ENCODE data around the gene FOS. TPM values are rescaled to one million over a fixed set of nuclear protein-coding genes. Genes with fewer than 3 reads are reported as not detected.
A peak's percentile ranks its signal among the peaks of the same experiment; 100 is the strongest.

Gene FOS
- total and polyA plus RNA-seq, 2 of the 4 experiments (the other 2 are of a cell fraction), result 53.6 to 171 TPM

DNA sequence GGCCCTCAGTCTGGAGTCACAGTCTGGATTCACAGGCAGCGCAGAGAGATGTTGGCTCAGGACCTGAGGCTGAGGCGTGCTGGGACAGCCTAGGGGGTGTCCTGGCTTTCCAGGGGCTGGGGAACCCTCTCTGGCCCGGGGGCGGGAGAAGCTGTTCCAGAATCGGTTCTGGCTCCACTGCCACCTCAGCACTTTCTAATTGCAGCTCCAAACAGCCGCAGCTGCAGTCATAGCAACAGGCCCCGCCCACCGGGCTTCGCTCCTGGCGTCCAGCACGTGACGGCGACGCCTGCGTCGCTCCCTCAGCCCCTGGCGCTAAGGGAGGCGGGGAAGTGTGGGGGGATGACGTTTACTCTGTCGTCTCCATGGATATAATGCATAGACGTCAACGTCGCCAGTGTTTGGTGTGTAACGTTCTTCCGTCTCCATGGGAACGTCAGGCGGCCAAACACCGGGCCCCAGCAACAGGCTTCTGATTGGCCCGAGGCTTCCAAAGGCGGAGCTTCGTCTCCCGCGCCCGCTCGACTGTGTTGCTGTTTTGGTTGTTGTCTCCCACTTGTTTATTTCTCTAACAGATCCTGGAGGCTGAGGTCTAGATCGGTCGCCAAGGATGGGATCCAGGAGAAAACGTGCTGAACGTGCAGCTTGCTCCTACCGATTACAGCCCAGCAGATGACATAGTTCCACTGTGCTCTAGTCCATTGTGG lies 19.7 kb upstream of the FOS start:
- TF ChIP-seq MAFK (IDR thresholded peaks at IDR 0.05; ENCODE audit: low read depth, low read length) (peak; percentile 99), BHLHE40 (IDR thresholded peaks at IDR 0.05; ENCODE audit: low read depth, low read length) (peak; percentile 98), CHD1 (IDR thresholded peaks at IDR 0.05; ENCODE audit: low read depth, low read length) (no peak; the same call in 1 of the 2 replicates), POLR2A (IDR thresholded peaks at IDR 0.05; ENCODE audit: low read depth, low read length) (peak; percentile 71; the same call in 1 of the 2 replicates), SMC3 (IDR thresholded peaks at IDR 0.05; ENCODE audit: low read depth, low read length) (peak; percentile 23; the same call in 1 of the 2 replicates), CEBPB (IDR thresholded peaks at IDR 0.05; ENCODE audit: low read depth, low read length) (no peak), NFE2L2 (IDR thresholded peaks at IDR 0.05; ENCODE audit: low read depth, low read length) (0 out of 2 replicates have a peak, but pooled peaks have one; percentile 30), MAZ (IDR thresholded peaks at IDR 0.05; ENCODE audit: borderline replicate concordance, low read depth, low read length) (peak; percentile 79), FOS (IDR thresholded peaks at IDR 0.05; ENCODE audit: low read depth, low read length) (peak; percentile 65), RFX5 (IDR thresholded peaks at IDR 0.05; ENCODE audit: low read depth, low read length) (peak; percentile 96)
- TF ChIP-seq, protein P1, sequence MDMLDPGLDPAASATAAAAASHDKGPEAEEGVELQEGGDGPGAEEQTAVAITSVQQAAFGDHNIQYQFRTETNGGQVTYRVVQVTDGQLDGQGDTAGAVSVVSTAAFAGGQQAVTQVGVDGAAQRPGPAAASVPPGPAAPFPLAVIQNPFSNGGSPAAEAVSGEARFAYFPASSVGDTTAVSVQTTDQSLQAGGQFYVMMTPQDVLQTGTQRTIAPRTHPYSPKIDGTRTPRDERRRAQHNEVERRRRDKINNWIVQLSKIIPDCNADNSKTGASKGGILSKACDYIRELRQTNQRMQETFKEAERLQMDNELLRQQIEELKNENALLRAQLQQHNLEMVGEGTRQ (IDR thresholded peaks at IDR 0.05; ENCODE audit: low read depth, low read length), result peak; percentile 100
- TF ChIP-seq, protein P2, sequence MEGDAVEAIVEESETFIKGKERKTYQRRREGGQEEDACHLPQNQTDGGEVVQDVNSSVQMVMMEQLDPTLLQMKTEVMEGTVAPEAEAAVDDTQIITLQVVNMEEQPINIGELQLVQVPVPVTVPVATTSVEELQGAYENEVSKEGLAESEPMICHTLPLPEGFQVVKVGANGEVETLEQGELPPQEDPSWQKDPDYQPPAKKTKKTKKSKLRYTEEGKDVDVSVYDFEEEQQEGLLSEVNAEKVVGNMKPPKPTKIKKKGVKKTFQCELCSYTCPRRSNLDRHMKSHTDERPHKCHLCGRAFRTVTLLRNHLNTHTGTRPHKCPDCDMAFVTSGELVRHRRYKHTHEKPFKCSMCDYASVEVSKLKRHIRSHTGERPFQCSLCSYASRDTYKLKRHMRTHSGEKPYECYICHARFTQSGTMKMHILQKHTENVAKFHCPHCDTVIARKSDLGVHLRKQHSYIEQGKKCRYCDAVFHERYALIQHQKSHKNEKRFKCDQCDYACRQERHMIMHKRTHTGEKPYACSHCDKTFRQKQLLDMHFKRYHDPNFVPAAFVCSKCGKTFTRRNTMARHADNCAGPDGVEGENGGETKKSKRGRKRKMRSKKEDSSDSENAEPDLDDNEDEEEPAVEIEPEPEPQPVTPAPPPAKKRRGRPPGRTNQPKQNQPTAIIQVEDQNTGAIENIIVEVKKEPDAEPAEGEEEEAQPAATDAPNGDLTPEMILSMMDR (conservative IDR thresholded peaks at IDR 0.05; ENCODE audit: low read depth, low read length), result no peak
- H3K18ac ChIP-seq (ENCODE audit: low read depth, low read length), result peak overlapping the region; percentile 75
- H4K20me1 ChIP-seq (ENCODE audit: insufficient read depth, low read length), result no peaks in the 10 kb centered on the region
- peak overlapping the region; percentile 94 for H3K4ac ChIP-seq (ENCODE audit: low read depth, low read length)
- H3K9me3 ChIP-seq (ENCODE audit: control insufficient read depth, insufficient read depth, low read length), result no peaks in the 10 kb centered on the region
- DNase-seq (peak; percentile 100), ATAC-seq (ENCODE audit: low read depth) (peak; percentile 99)
- H4K91ac ChIP-seq (ENCODE audit: insufficient read depth, low read depth, low read length), result peak overlapping the region; percentile 73
- peak overlapping the region; percentile 21 to 89; a peak in 3 of 4 replicates for H4K8ac ChIP-seq (ENCODE audit: low read depth in 2 of 2, low read length in 2 of 2)
- 0% methylated on average over 5 of the region's 40 CpGs; no CpG with 5 or more reads in 1 of the 2 experiments for WGBS, 2 experiments (ENCODE audit: extremely low coverage in 2 of 2, insufficient read length in 1 of 2)
- H2AK9ac ChIP-seq (replicated peaks; ENCODE audit: low read depth, low read length, poor library complexity), result peak overlapping the region; percentile 92
- H3K27ac ChIP-seq (ENCODE audit: insufficient read depth, low read length), result peak overlapping the region; percentile 82
- peak overlapping the region; percentile 93; the same call in 1 of the 2 replicates for H3K23ac ChIP-seq (ENCODE audit: low read depth, low read length)
- H3K4me2 ChIP-seq (ENCODE audit: low read depth, low read length), result peak overlapping the region; percentile 94
- peak overlapping the region; percentile 95 for H2AFZ ChIP-seq (replicated peaks; ENCODE audit: low read length, poor library complexity)
- intact Hi-C loops (cut with micrococcal nuclease) (loop anchor here (1.0 to 2.0 kb wide), 3 partner anchors 18 to 83 kb away; partner anchors contain the start of gene TMED10), dilution Hi-C loops (cut with HindIII; ENCODE audit: low sequenced_read_pairs, unreplicated experiment) (no loop called here), in situ Hi-C loops (cut with MboI; ENCODE audit: low sequenced_read_pairs) (no loop called here)
- H4K5ac ChIP-seq (ENCODE audit: low read depth, low read length), result peak overlapping the region; percentile 43
- peak overlapping the region; percentile 87 for H2BK5ac ChIP-seq (ENCODE audit: low read depth, low read length, poor library complexity, severe bottlenecking)
- H3K79me1 ChIP-seq (ENCODE audit: low read depth in 1 of 2, low read length in 2 of 2), result peaks cover 0 to 5% of the 10 kb centered on the region in 2 experiments; a peak in 1 of 4 replicates
- H3K4me1 ChIP-seq (ENCODE audit: control insufficient read depth, insufficient read depth, low read length), result peaks cover 8% of the 10 kb centered on the region
- ChIA-PET CTCF (interaction anchor here (0.6 kb wide), 2 partner anchors 26 to 84 kb away, joined by 3 to 4 read pairs; no protein-coding TSS in a partner anchor), POLR2A (ENCODE audit: unreplicated experiment) (interaction anchor here (0.6 kb wide), 1 partner anchor 17 kb away, joined by 5 read pairs; no protein-coding TSS in a partner anchor)
- peak overlapping the region; percentile 54 for H3K56ac ChIP-seq (ENCODE audit: extremely low read depth, insufficient read depth, low read length)
- H2AK5ac ChIP-seq (ENCODE audit: low read depth, low read length), result peak overlapping the region; percentile 68
- no peaks in the 10 kb centered on the region for H3K36me3 ChIP-seq (ENCODE audit: control insufficient read depth, insufficient read depth, low read length)
- H3K4me3 ChIP-seq (ENCODE audit: insufficient read depth, low read depth, low read length), result peak overlapping the region; percentile 53
- BruUV-seq (replicated peaks), result no TSS peak
- peak overlapping the region; percentile 81 for H2BK20ac ChIP-seq (ENCODE audit: low read depth, low read length)
- H2BK15ac ChIP-seq (ENCODE audit: low read depth, low read length), result peak overlapping the region; percentile 75; the same call in 2 of the 3 replicates
- H3K9me1 ChIP-seq (ENCODE audit: insufficient read depth, low read length), result peaks cover 3% of the 10 kb centered on the region; the same call in 1 of the 2 replicates
- H3K9ac ChIP-seq (ENCODE audit: low read depth, low read length), result peak overlapping the region; percentile 56
- H3K27me3 ChIP-seq (ENCODE audit: control insufficient read depth, insufficient read depth, low read length), result no peaks in the 10 kb centered on the region
- peak overlapping the region; percentile 98 for H3K14ac ChIP-seq (replicated peaks; ENCODE audit: low read depth, low read length)
- H2BK120ac ChIP-seq (ENCODE audit: low read depth, low read length), result peak overlapping the region; percentile 94

All from IMR-90 (cell line).